HepG2 (cell line): Measurements from ENCODE around the gene RASGRP2. TPM values are rescaled to one million over a fixed set of nuclear protein-coding genes. Genes with fewer than 3 reads are reported as not detected.

Experiments used
- ATAC-seq: fragments of 200-7000 bp; cut with Tn5 transposase; 3 replicates; pipeline ENCODE4 v1.9.1; 2020; ENCODE audit warnings: mild to moderate bottlenecking, moderate library complexity
- BruUV-seq: library from RNA; stranded (reverse); fragments of 400-500 nt; replicated peaks from 2 replicates; lab custom pipeline; 2021; lab: Mats Ljungman, UMichigan
- CTCF ChIA-PET: fragments of 300-600 bp; formaldehyde crosslinking; extraction: SDS; loops from one replicate; lab custom pipeline; 2021; ENCODE audit warnings: low total read pairs, inconsistent platforms, low intra/inter-chr PET ratio; lab: Yijun Ruan, JAX
- POLR2A ChIA-PET: fragments of 350-600 bp; sonication (Branson Sonifier 250); formaldehyde crosslinking; loops from one replicate; lab custom pipeline; 2020; ENCODE audit warnings: antibody characterized with exemption, inconsistent platforms; lab: Yijun Ruan, JAX
- DNase-seq: peaks from one replicate; pipeline ENCODE4 v3.0.0-alpha.2; 2015; ENCODE audit warnings: low spot score
- FAIRE-seq: peaks from 3 replicates; lab custom pipeline; 2011; peaks lifted over from hg19 to GRCh38; lab: Jason Lieb, UNC
- H2AFZ ChIP-seq: one replicate; pipeline ENCODE4 v1.6.1; 2011; ENCODE audit warnings: low read length, inconsistent platforms
- H3K27ac ChIP-seq: fragments of 300-600 bp; 3 replicates; pipeline ENCODE4 v1.8.0; 2011; ENCODE audit warnings: mixed run types, mild to moderate bottlenecking, mixed read lengths, low read length, inconsistent platforms; ENCODE audit not compliant: insufficient read depth; ENCODE audit errors: extremely low read length
- H3K27me3 ChIP-seq, 2 experiments: fragments of 200-600 bp in 1 of 2; 2 replicates in 1 of 2; 3 replicates in 1 of 2; pipeline versions ENCODE4 v1.6.0 to v1.8.0; 2011; ENCODE audit warnings: low read length in 2 of 2, mild to moderate bottlenecking in 2 of 2, moderate library complexity in 2 of 2, inconsistent platforms in 1 of 2; ENCODE audit not compliant: insufficient read depth in 2 of 2, control insufficient read depth in 1 of 2
- H3K36me3 ChIP-seq, 2 experiments: fragments of 200-600 bp in 1 of 2; replicated peaks in 1 of 2; 2 replicates in 1 of 2; 3 replicates in 1 of 2; pipeline versions ENCODE4 v1.5.1 to v1.8.0; 2011; ENCODE audit warnings: low read length in 2 of 2, inconsistent platforms in 1 of 2; ENCODE audit not compliant: insufficient read depth in 2 of 2, control insufficient read depth in 1 of 2
- H3K4me1 ChIP-seq: 2 replicates; pipeline ENCODE4 v1.5.1; 2012; ENCODE audit warnings: low read length, inconsistent platforms; ENCODE audit not compliant: insufficient read depth
- H3K4me2 ChIP-seq: 2 replicates; pipeline ENCODE4 v1.6.0; 2011; ENCODE audit warnings: low read depth, low read length, inconsistent platforms
- H3K4me3 ChIP-seq, 3 experiments: fragments of 200-600 bp in 1 of 3; sonication (generic), shearing (Covaris generic) in 1 of 3; replicated peaks in 1 of 3; 2 replicates each; pipeline ENCODE4 v1.5.1; 2011 to 2016; ENCODE audit warnings: low read length in 3 of 3, inconsistent platforms in 2 of 3, low read depth in 2 of 3, mild to moderate bottlenecking in 2 of 3, control low read depth in 1 of 3, mixed read lengths in 1 of 3; ENCODE audit not compliant: insufficient read depth in 1 of 3
- H3K79me2 ChIP-seq: one replicate; pipeline ENCODE4 v1.6.1; 2011; ENCODE audit warnings: low read length, inconsistent platforms; ENCODE audit not compliant: insufficient read depth
- H3K9ac ChIP-seq: 2 replicates; pipeline ENCODE4 v1.6.0; 2011; ENCODE audit warnings: mild to moderate bottlenecking, low read depth, low read length, inconsistent platforms; ENCODE audit not compliant: insufficient read depth
- H3K9me3 ChIP-seq: 2 replicates; pipeline ENCODE4 v1.5.1; 2012; ENCODE audit warnings: mild to moderate bottlenecking, low read length
- H4K20me1 ChIP-seq: 2 replicates; pipeline ENCODE4 v1.6.0; 2011; ENCODE audit warnings: inconsistent platforms, mild to moderate bottlenecking, low read length, moderate library complexity; ENCODE audit not compliant: insufficient read depth
- AGO2 ChIP-seq: fragments of 200-400 bp; formaldehyde crosslinking; optimal IDR thresholded peaks from 2 replicates; pipeline ENCODE3; 2017; ENCODE audit warnings: mild to moderate bottlenecking, low read depth, low read length, moderate library complexity
- HNRNPUL1 ChIP-seq: fragments of 200-400 bp; formaldehyde crosslinking; IDR thresholded peaks from 2 replicates; pipeline ENCODE4 v1.6.1; 2017; ENCODE audit warnings: low read depth, mild to moderate bottlenecking, low read length, moderate library complexity
- POLR2A ChIP-seq, 2 experiments: IDR thresholded peaks; 2 replicates each; pipeline ENCODE4 v1.6.1; 2011; ENCODE audit warnings: low read depth in 2 of 2, low read length in 2 of 2, mild to moderate bottlenecking in 1 of 2, moderate library complexity in 1 of 2; ENCODE audit not compliant: insufficient read depth in 1 of 2
- POLR2G ChIP-seq: fragments of 200-400 bp; formaldehyde crosslinking; IDR thresholded peaks from 2 replicates; pipeline ENCODE4 v1.6.1; 2018; ENCODE audit warnings: mild to moderate bottlenecking, low read depth, low read length, moderate library complexity
- RBFOX2 ChIP-seq: fragments of 200-400 bp; formaldehyde crosslinking; IDR thresholded peaks from 2 replicates; pipeline ENCODE4 v1.6.1; 2017; ENCODE audit warnings: low read depth, mild to moderate bottlenecking, low read length
- RBM22 ChIP-seq: fragments of 200-400 bp; formaldehyde crosslinking; optimal IDR thresholded peaks from 2 replicates; pipeline ENCODE3; 2017; ENCODE audit warnings: mild to moderate bottlenecking, low read length, moderate library complexity
- TBX3 ChIP-seq: fragments of 450-650 bp; IDR thresholded peaks from 2 replicates; pipeline ENCODE4 v1.6.1; 2017; ENCODE audit warnings: antibody characterized with exemption, mild to moderate bottlenecking, inconsistent platforms, borderline replicate concordance
- ZSCAN21 ChIP-seq: sonication (generic); formaldehyde crosslinking; IDR thresholded peaks from 2 replicates; pipeline ENCODE4 v1.8.0; 2022; ENCODE audit warnings: mild to moderate bottlenecking, missing genetic modification reagents, moderate library complexity, borderline replicate concordance
- WGBS: methylation state at CpG from one replicate; pipeline ENCODE4 v1.1.6; 2017; ENCODE audit warnings: low lambda C conversion rate; 5-methylcytosine and 5-hydroxymethylcytosine counted together
- in situ Hi-C: cut with HindIII; loops from 2 replicates; pipeline ENCODE4 v1.10.0; 2017; ENCODE audit warnings: low pct_unique_long_range_greater_than_20kb; ENCODE audit not compliant: extremely low pct_ligation_motif_present
- intact Hi-C: fragments of 100-400 bp; cut with micrococcal nuclease; formaldehyde crosslinking; loops from one replicate; pipeline ENCODE4 v1.10.0; 2022; ENCODE audit not compliant: unreplicated experiment
- polyA plus RNA-seq, 8 experiments: library from polyadenylated mRNA; depleted of rRNA in 3 of 8; stranded (reverse) in 7 of 8; unstranded in 1 of 8; fragments of >200 nt; fragmentation: Illumina TruSeq in 4 of 8; extraction: Trizol in 4 of 8; gene quantifications; 2 replicates each; pipeline versions ENCODE4 v1.2.1 to v1.2.3, GENCODE V29; 2011 to 2016; ENCODE audit warnings: low read depth in 4 of 8, missing spikeins in 1 of 8, mixed read lengths in 1 of 8; ENCODE audit not compliant: insufficient read depth in 1 of 8
- total RNA-seq, 5 experiments: library from RNA; depleted of rRNA; stranded (reverse); fragments of >200 nt; fragmentation: Illumina TruSeq; extraction: Trizol; gene quantifications; 2 replicates each; pipeline ENCODE4 v1.2.3, GENCODE V29; 2016; ENCODE audit warnings: low read depth in 1 of 5
- TF ChIP-seq, protein P1 (sequence below): sonication (generic); formaldehyde crosslinking; IDR thresholded peaks from 2 replicates; pipeline ENCODE4 v1.4.0; 2020; ENCODE audit warnings: missing genetic modification reagents

RASGRP2 gene
- total and polyA plus RNA-seq, 2 of the 13 experiments (the other 11 are each of a cell fraction or from before 2014, with no cell fraction given) = 0.61 TPM; not detected in 1

DNA sequence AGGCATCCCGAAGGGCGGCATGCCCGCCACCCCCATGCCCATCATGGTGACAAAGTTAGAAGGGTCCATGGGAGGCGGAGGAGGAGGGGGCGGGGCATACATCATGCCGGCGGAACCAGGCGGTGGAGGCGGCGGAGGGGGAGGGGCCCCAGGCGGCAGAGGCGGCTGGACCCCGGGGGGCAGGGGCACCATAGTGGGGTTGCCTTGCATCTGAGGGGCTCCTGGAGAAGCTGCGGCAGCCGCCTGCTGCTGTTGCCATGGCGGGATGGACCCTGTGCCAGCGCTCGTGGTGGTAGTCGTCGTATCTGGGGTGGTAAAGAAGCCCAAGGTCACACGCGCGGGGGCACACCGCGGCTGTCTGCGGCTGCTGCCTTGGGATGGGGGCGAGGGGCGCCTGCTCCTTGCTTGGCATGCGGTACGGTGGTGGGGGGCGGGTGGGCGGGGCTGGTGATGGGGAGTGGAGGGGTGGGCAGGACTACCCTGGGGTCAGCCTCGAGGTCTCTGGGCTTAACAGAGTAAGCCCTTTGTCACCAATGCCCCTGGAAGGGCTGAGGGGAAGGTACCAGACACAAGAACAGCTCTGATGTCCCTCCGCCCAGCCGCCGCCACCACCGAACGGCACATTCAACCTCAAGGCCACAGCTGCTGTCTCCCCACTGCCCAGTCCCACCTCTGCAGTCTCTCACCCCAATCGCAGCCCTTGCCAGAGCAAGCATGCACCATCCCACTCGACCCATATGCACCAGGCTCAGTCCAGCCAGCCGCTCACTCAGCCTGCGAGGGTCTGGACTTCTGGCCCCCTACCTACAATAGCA, 22.1 kb upstream of the RASGRP2 start:
- Histone ChIP-seq H3K9ac (no peak overlapping the region), H3K27ac (no peak overlapping the region), H3K36me3 (peaks cover 53 to 76% of the 10 kb centered on the region in 2 experiments), H2AFZ (no peak overlapping the region), H4K20me1 (peaks cover 80% of the 10 kb centered on the region), H3K4me1 (no peaks in the 10 kb centered on the region), H3K4me2 (no peak overlapping the region), H3K4me3 (no peak overlapping the region)
- intact Hi-C loops (no loop called here), in situ Hi-C loops (no loop called here)
- no peak for FAIRE-seq
- CTCF ChIA-PET = no interaction called here
- WGBS = 98% methylated on average over 26 of the region's 42 CpGs
- TF ChIP-seq ZSCAN21 (CRISPR knock-in tag) (no peak), HNRNPUL1 (no peak), TBX3 (no peak), POLR2A (IDR thresholded peaks at IDR 0.05; ENCODE audit: insufficient read depth in 1 of 2, low read depth in 2 of 2, low read length in 2 of 2) (peak; percentile 41 to 42; a peak in 2 of 4 replicates), POLR2G (0 out of 2 replicates have a peak, but pooled peaks have one; percentile 37), AGO2 (peak; percentile 76), RBFOX2 (peak; percentile 75), RBM22 (peak; percentile 92)
- TF ChIP-seq, protein P1, sequence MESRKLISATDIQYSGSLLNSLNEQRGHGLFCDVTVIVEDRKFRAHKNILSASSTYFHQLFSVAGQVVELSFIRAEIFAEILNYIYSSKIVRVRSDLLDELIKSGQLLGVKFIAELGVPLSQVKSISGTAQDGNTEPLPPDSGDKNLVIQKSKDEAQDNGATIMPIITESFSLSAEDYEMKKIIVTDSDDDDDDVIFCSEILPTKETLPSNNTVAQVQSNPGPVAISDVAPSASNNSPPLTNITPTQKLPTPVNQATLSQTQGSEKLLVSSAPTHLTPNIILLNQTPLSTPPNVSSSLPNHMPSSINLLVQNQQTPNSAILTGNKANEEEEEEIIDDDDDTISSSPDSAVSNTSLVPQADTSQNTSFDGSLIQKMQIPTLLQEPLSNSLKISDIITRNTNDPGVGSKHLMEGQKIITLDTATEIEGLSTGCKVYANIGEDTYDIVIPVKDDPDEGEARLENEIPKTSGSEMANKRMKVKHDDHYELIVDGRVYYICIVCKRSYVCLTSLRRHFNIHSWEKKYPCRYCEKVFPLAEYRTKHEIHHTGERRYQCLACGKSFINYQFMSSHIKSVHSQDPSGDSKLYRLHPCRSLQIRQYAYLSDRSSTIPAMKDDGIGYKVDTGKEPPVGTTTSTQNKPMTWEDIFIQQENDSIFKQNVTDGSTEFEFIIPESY (CRISPR knock-in tag) = peak; percentile 81
- TF ChIP-seq, all 625 proteins: peak for 6
- H3K27me3 ChIP-seq = no peaks in the 10 kb centered on the region
- DNase-seq (no peak), ATAC-seq (peak; percentile 5)
- H3K9me3 ChIP-seq = no peaks in the 10 kb centered on the region
- POLR2A ChIA-PET = interaction anchor here (0.7 to 1.3 kb wide), 3 partner anchors 9 to 713 kb away, joined by 3 read pairs; no protein-coding TSS in a partner anchor
- BruUV-seq = no TSS peak
- H3K79me2 ChIP-seq = peaks cover 4% of the 10 kb centered on the region
